Body of pancreas (tissue), 4 donors: ENCODE measurements around the gene NINL. TPM values are rescaled to one million over a fixed set of nuclear protein-coding genes. Genes with fewer than 3 reads are reported as not detected.

ENCODE experiments used
- ATAC-seq: fragments of 150-250 bp; one replicate; pipeline ENCODE4 v1.9.1; 2016
- DNase-seq, 4 donors: peaks; one replicate each; pipeline ENCODE4 v3.0.0-alpha.2; 2019
- H3K27ac ChIP-seq, 4 donors: fragments of 200-600 bp; sonication (generic); 1 replicate in 3 of 4; 2 replicates in 1 of 4; pipeline versions ENCODE4 v1.5.1 to v1.6.1; 2016 to 2019; ENCODE audit warnings: mild to moderate bottlenecking in 1 of 4, mixed read lengths in 1 of 4, moderate library complexity in 1 of 4
- H3K27me3 ChIP-seq, 2 donors: fragments of 200-600 bp; sonication (generic); one replicate each; pipeline ENCODE4 v1.6.0; 2016; ENCODE audit warnings: mild to moderate bottlenecking in 1 of 2
- H3K36me3 ChIP-seq, 2 donors: fragments of 200-600 bp; sonication (generic); replicated peaks in 1 of 2; 2 replicates each; pipeline ENCODE4 v1.5.1; 2016; ENCODE audit warnings: low read depth in 2 of 2; ENCODE audit not compliant: insufficient read depth in 1 of 2
- H3K4me1 ChIP-seq: fragments of 200-600 bp; sonication (generic); one replicate; pipeline ENCODE4 v1.6.0; 2016
- H3K4me3 ChIP-seq, 2 donors: fragments of 200-600 bp; sonication (generic); 1 replicate in 1 of 2; 2 replicates in 1 of 2; pipeline ENCODE4 v1.5.1; 2016 to 2019
- H3K9me3 ChIP-seq, 3 donors: fragments of 200-600 bp; sonication (generic); 1 replicate in 2 of 3; 2 replicates in 1 of 3; pipeline ENCODE4 v1.5.1; 2016
- CTCF ChIP-seq, 7 experiments: fragments of 450-650 bp in 4 of 7; fragments of 200-600 bp in 3 of 7; sonication (generic) in 3 of 7; IDR thresholded peaks; one replicate each; pipeline ENCODE4 v1.5.1; 2016 to 2019; ENCODE audit warnings: antibody characterized with exemption in 7 of 7
- POLR2A ChIP-seq, 3 donors: fragments of 450-650 bp; IDR thresholded peaks; one replicate each; pipeline ENCODE4 v1.6.1; 2016; ENCODE audit warnings: antibody characterized with exemption in 3 of 3, mild to moderate bottlenecking in 2 of 3
- WGBS, 2 donors: methylation state at CpG; one replicate each; pipeline ENCODE4 v1.1.5; 2017; 5-methylcytosine and 5-hydroxymethylcytosine counted together
- intact Hi-C: fragments of 100-400 bp; cut with DNase I; formaldehyde crosslinking; loops from one replicate; pipeline ENCODE4 v1.15.1; 2023
- total RNA-seq, 2 donors: library from RNA; depleted of rRNA; stranded (reverse); fragments of >200 nt; gene quantifications; one replicate each; pipeline ENCODE4 v1.1.0, GENCODE V29; 2016

The NINL gene
- total RNA-seq, 2 donors from 2014 or later, result 6.7 to 34.9 TPM

GRCh38 chr20:25525295-25525694 lies 60.0 kb downstream of the NINL start:
- Histone ChIP-seq H3K9me3 (no peaks in the 10 kb centered on the region), H3K4me1 (peaks cover 9% of the 10 kb centered on the region), H3K27ac (no peak overlapping the region), H3K4me3 (no peak overlapping the region), H3K27me3 (no peaks in the 10 kb centered on the region), H3K36me3 (no peaks in the 10 kb centered on the region)
- WGBS, 2 donors, result 79 to 88% methylated on average over 6 of the region's 6 CpGs
- intact Hi-C loops, result no loop called here
- ATAC-seq (no peak), DNase-seq (no peak)
- TF ChIP-seq CTCF (IDR thresholded peaks at IDR 0.05) (no peak), POLR2A (IDR thresholded peaks at IDR 0.05) (no peak)

DNA sequence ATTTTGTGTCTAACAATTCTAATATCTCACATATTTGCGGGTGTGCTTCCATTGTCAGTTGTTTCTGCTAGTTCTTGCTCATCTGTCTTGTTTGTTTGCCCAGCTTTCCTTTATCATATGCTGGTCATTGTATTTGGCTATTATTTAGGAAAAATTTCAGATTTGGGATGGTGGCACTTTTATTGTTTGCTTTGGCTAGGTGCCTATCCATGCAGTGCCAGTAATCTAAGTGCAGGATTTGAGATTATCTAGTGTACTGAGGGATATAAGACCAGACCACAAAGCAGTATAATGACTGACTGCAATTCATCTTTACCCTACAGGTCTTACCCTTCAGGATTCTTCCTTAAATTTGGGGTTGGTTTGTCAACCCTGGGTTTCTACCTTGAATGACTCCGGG lies 63.9 kb downstream of the NINL start:
- no peaks in the 10 kb centered on the region for H3K9me3 ChIP-seq
- H3K27ac ChIP-seq, result no peak overlapping the region
- DNase-seq (no peak), ATAC-seq (no peak)
- peaks cover 9% of the 10 kb centered on the region for H3K4me1 ChIP-seq
- no peak overlapping the region for H3K4me3 ChIP-seq
- no peaks in the 10 kb centered on the region for H3K27me3 ChIP-seq
- no peak for TF ChIP-seq POLR2A (IDR thresholded peaks at IDR 0.05)
- no peak for TF ChIP-seq CTCF (IDR thresholded peaks at IDR 0.05)
- WGBS, 2 donors, result 38 to 45% methylated on average over 2 of the region's 2 CpGs
- no peaks in the 10 kb centered on the region for H3K36me3 ChIP-seq
- intact Hi-C loops, result no loop called here

- 86 to 93% methylated on average over 3 of the region's 3 CpGs for WGBS, 2 donors
- peaks cover 0 to 25% (median 0%) of the 10 kb centered on the region in 3 donors for H3K9me3 ChIP-seq
- peaks cover 0 to 12% of the 10 kb centered on the region in 2 donors for H3K36me3 ChIP-seq
- TF ChIP-seq CTCF (IDR thresholded peaks at IDR 0.05) (no peak), POLR2A (IDR thresholded peaks at IDR 0.05) (no peak)
- intact Hi-C loops, result no loop called here
- peaks cover 8% of the 10 kb centered on the region for H3K4me1 ChIP-seq
- H3K27me3 ChIP-seq, result no peaks in the 10 kb centered on the region
- no peak overlapping the region for H3K4me3 ChIP-seq
- H3K27ac ChIP-seq, result no peak overlapping the region
- ATAC-seq, result no peak
- DNase-seq, result no peak
Measured at GRCh38 chr20:25517124-25517523, 68.2 kb downstream of the NINL start.

GRCh38 chr20:25514747-25515340 lies 70.5 kb downstream of the NINL start:
- 96 to 100% methylated on average over 2 of the region's 2 CpGs for WGBS, 2 donors
- Histone ChIP-seq H3K4me3 (no peak overlapping the region), H3K9me3 (peaks cover 0 to 25% (median 0%) of the 10 kb centered on the region in 3 donors), H3K36me3 (peaks cover 0 to 12% of the 10 kb centered on the region in 2 donors), H3K27ac (no peak overlapping the region), H3K27me3 (no peaks in the 10 kb centered on the region), H3K4me1 (no peaks in the 10 kb centered on the region)
- intact Hi-C loops, result no loop called here
- DNase-seq (no peak), ATAC-seq (no peak)
- no peak for TF ChIP-seq CTCF (IDR thresholded peaks at IDR 0.05)
- no peak for TF ChIP-seq POLR2A (IDR thresholded peaks at IDR 0.05)

GRCh38 chr20:25514195-25514594 lies 71.1 kb downstream of the NINL start:
- 91 to 95% methylated on average over 2 of the region's 2 CpGs for WGBS, 2 donors
- intact Hi-C loops, result no loop called here

More at GRCh38 chr20:25514195-25514594, 71.1 kb downstream of the NINL start:
- DNase-seq (no peak), ATAC-seq (no peak)
- H3K36me3 ChIP-seq, result peaks cover 0 to 15% of the 10 kb centered on the region in 2 donors
- H3K27me3 ChIP-seq, result no peaks in the 10 kb centered on the region
- H3K4me3 ChIP-seq, result no peak overlapping the region
- peaks cover 0 to 25% (median 0%) of the 10 kb centered on the region in 3 donors for H3K9me3 ChIP-seq
- no peak for TF ChIP-seq CTCF (IDR thresholded peaks at IDR 0.05)
- no peak for TF ChIP-seq POLR2A (IDR thresholded peaks at IDR 0.05)
- no peaks in the 10 kb centered on the region for H3K4me1 ChIP-seq
- no peak overlapping the region for H3K27ac ChIP-seq
